Nephron (organoid): Measurements from ENCODE around the gene SYNE2.

ENCODE experiments used
- H3K27ac Mint-ChIP-seq, 3 experiments: 2 replicates each; pipeline ENCODE4 v1.8.0; 2020; ENCODE audit warnings: mixed read lengths in 3 of 3, mild to moderate bottlenecking in 2 of 3, moderate library complexity in 1 of 3
- H3K27me3 Mint-ChIP-seq: 2 replicates; pipeline ENCODE4 v1.8.0; 2021; ENCODE audit warnings: low read depth, mild to moderate bottlenecking, moderate library complexity, mixed read lengths
- H3K36me3 Mint-ChIP-seq: 2 replicates; pipeline ENCODE4 v1.8.0; 2020; ENCODE audit warnings: low read depth, mixed read lengths
- H3K4me1 Mint-ChIP-seq: 2 replicates; pipeline ENCODE4 v1.8.0; 2020; ENCODE audit warnings: mixed read lengths
- H3K4me3 Mint-ChIP-seq, 3 experiments: 2 replicates each; pipeline ENCODE4 v1.8.0; 2020; ENCODE audit warnings: mild to moderate bottlenecking in 3 of 3, mixed read lengths in 3 of 3, moderate library complexity in 2 of 3
- H3K9me3 Mint-ChIP-seq: 2 replicates; pipeline ENCODE4 v1.8.0; 2020; ENCODE audit warnings: mixed read lengths
- TF ChIP-seq, protein P1 (sequence below), 3 experiments: fragments of 200-600 bp; sonication (generic); IDR thresholded peaks; one replicate each; pipeline ENCODE4 v1.5.0; 2021; ENCODE audit warnings: antibody characterized with exemption in 3 of 3; ENCODE audit not compliant: unreplicated experiment in 3 of 3

Gene SYNE2

DNA sequence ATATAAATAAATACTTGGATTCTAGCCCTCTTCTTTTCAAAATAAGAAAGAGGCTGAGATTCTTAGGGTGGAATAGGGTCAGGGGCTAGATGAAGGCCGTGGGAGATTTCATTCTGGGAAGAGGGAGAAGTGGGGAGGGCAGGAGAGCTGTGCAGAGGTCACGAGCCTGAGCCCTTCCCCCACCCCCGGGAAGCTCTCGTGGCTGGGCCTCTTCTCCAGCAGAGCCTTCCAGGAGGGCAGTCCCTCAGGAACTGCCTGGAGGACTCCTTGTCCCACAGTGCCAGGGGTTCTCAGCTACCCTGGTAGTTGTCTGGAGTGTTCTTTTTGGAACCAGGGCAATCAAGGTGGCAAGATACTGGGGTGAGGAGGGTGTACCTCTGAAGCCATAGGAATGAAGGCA, 347.4 kb downstream of the SYNE2 start:
- Mint-ChIP-seq H3K4me1 (peaks cover 37% of the 10 kb centered on the region), H3K36me3 (peaks cover 13% of the 10 kb centered on the region), H3K27me3 (no peaks in the 10 kb centered on the region), H3K9me3 (no peaks in the 10 kb centered on the region), H3K4me3 (no peak overlapping the region), H3K27ac (peak overlapping the region; percentile 53 to 62 (median 61))
- TF ChIP-seq, protein P1, sequence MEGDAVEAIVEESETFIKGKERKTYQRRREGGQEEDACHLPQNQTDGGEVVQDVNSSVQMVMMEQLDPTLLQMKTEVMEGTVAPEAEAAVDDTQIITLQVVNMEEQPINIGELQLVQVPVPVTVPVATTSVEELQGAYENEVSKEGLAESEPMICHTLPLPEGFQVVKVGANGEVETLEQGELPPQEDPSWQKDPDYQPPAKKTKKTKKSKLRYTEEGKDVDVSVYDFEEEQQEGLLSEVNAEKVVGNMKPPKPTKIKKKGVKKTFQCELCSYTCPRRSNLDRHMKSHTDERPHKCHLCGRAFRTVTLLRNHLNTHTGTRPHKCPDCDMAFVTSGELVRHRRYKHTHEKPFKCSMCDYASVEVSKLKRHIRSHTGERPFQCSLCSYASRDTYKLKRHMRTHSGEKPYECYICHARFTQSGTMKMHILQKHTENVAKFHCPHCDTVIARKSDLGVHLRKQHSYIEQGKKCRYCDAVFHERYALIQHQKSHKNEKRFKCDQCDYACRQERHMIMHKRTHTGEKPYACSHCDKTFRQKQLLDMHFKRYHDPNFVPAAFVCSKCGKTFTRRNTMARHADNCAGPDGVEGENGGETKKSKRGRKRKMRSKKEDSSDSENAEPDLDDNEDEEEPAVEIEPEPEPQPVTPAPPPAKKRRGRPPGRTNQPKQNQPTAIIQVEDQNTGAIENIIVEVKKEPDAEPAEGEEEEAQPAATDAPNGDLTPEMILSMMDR (IDR thresholded peaks at IDR 0.05; ENCODE audit: unreplicated experiment in 3 of 3), result no peak

DNA sequence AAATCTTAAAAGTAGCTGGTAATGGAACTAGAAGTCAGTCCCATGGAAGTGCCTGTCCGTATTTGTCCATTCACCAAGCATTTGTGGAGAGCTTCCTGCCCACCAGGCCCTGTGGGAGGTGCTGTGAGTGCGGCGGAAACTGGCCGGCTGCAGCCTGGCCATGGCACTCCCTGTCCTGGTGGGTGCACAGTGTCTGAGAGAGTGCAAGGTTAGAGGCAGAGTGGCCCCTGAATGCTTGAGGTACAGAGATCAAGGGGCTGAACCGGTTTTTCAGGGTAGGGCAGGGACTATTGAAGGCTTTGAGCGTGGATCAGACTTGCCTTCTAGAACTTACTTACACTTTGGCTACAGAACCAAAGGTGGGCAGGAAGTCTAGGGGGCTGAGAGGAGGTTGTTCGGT, 348.5 kb downstream of the SYNE2 start:
- peaks cover 3% of the 10 kb centered on the region for H3K27me3 Mint-ChIP-seq
- no peak overlapping the region for H3K4me3 Mint-ChIP-seq
- H3K36me3 Mint-ChIP-seq, result peaks cover 13% of the 10 kb centered on the region
- peaks cover 41% of the 10 kb centered on the region for H3K4me1 Mint-ChIP-seq
- peak overlapping the region in 1 of 3 experiments; percentile 61 for H3K27ac Mint-ChIP-seq
- H3K9me3 Mint-ChIP-seq, result no peaks in the 10 kb centered on the region
- TF ChIP-seq, protein P1 (IDR thresholded peaks at IDR 0.05; ENCODE audit: unreplicated experiment in 3 of 3), result no peak

DNA sequence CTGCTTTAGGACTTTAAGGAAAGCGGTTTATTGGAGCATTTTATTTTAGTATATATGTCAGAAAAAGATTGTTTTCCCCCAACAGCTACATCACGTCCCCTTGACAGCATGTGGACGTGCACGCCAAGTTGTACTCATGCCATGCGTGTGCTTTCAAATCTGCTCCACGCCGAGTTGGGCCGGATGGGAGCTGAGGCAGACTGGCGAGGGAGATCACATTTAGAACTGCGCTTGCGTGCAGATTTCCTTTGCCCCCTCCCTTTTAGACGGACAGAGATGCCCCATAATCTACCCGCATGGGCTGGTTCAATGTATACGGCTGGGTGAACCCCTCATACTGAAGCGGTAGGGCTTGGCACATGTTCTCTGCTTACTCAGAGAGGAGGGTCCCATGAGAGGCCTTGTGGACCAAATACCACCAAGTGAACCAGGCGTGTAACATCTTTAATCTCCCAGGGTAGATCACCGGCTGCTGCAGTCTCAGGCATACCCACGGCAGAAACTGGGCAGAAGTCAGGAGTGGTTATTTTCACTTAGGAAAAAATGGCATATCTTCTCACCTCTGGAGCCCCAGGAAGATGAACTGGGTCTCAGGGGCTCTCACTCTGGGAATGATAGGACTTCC, 349.2 kb downstream of the SYNE2 start:
- Mint-ChIP-seq H3K9me3 (no peaks in the 10 kb centered on the region), H3K27me3 (peaks cover 3% of the 10 kb centered on the region), H3K4me3 (no peak overlapping the region), H3K4me1 (peaks cover 34% of the 10 kb centered on the region), H3K27ac (peak overlapping the region in 1 of 3 experiments; percentile 14), H3K36me3 (peaks cover 13% of the 10 kb centered on the region)
- TF ChIP-seq, protein P1 (IDR thresholded peaks at IDR 0.05; ENCODE audit: unreplicated experiment in 3 of 3), result no peak

DNA sequence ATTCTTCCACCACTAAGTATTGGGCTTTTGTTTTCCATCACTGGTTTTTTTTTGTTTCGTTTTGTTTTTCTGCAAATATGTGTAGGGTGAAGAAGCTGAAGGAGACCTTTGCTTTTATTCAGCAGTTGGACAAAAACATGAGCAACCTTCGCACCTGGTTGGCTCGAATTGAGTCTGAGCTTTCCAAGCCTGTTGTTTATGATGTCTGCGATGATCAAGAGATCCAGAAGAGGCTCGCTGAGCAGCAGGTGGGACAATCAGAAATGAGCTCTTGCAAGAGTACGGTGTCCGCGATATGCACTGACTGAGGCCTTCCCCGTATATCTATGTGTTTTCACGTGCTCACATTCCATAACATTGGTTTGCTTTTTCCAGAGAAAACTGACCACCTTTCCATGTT, 349.9 kb downstream of the SYNE2 start:
- Mint-ChIP-seq H3K4me1 (peaks cover 27% of the 10 kb centered on the region), H3K4me3 (no peak overlapping the region), H3K27me3 (peaks cover 3% of the 10 kb centered on the region), H3K36me3 (peaks cover 13% of the 10 kb centered on the region), H3K9me3 (no peaks in the 10 kb centered on the region), H3K27ac (peak overlapping the region in 2 of 3 experiments; percentile 14 to 40)
- TF ChIP-seq, protein P1 (IDR thresholded peaks at IDR 0.05; ENCODE audit: unreplicated experiment in 3 of 3), result no peak

DNA sequence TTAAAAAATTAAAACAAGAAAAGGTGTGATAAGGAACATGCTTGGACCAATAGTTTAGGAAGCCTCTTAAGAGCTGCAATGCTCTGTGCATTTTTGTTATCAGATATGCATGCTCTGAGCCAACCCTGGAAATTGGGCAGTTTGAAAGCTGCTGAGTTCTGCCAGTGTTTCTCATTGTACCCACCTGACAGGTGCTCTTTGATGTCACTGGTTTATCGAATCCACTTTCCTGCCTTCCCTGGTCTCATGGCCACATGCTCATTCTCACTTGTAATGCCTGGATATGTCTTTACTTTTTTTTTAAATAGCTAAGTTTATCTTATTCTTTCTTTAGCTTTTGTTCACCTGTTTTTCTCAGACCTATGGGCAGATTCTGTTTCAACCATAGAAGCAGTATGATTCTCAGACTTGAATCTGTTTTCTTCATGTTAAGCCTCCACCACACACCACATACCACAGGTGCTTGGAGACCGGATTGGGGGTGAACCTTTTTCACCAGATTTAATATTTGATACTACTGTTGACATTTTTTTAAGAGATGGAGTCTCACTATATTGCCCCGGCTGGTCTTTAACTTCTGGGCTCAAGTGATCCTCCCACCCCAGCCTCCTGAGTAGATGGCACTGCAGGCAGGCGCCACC, 350.7 kb downstream of the SYNE2 start:
- Mint-ChIP-seq H3K9me3 (no peaks in the 10 kb centered on the region), H3K4me3 (no peak overlapping the region), H3K27ac (peak overlapping the region in 1 of 3 experiments; percentile 40), H3K36me3 (peaks cover 16% of the 10 kb centered on the region), H3K4me1 (peaks cover 24% of the 10 kb centered on the region), H3K27me3 (peaks cover 3% of the 10 kb centered on the region)
- TF ChIP-seq, protein P1 (IDR thresholded peaks at IDR 0.05; ENCODE audit: unreplicated experiment in 3 of 3), result no peak

DNA sequence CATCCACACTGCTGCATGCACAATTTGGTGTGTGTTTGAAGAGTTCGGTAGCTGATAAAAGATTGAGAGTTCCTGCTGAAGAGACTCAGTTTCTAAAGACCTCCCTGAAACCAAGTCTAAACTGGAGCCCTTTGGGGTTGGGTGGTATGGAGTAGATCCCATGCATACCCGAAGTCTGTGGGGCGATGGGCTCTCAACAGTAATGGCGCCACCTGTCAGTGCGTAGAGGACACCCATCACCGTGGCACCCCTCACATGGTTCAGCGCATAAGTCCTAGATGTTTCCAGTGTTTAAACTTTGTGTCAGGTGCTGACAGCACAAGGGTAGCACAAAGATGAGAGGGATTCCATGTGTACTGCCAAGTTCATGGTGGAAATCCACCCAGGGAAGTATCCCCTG, 355.5 kb downstream of the SYNE2 start:
- Mint-ChIP-seq H3K4me1 (peaks cover 25% of the 10 kb centered on the region), H3K9me3 (no peaks in the 10 kb centered on the region), H3K4me3 (no peak overlapping the region), H3K27me3 (peaks cover 3% of the 10 kb centered on the region), H3K36me3 (peaks cover 48% of the 10 kb centered on the region), H3K27ac (no peak overlapping the region)
- TF ChIP-seq, protein P1 (IDR thresholded peaks at IDR 0.05; ENCODE audit: unreplicated experiment in 3 of 3), result no peak
